IMR-90 (cell line): ENCODE measurements around the gene S100A1. TPM values are rescaled to one million over a fixed set of nuclear protein-coding genes. Genes with fewer than 3 reads are reported as not detected.
"Not testable (repeated sequence)": the region's sequence is repeated elsewhere in the genome, so short reads cannot be mapped to it uniquely, and the experiment has no call there.

Experiments used
- ATAC-seq: fragments of 200-7000 bp; cut with Tn5 transposase; 2 replicates; pipeline ENCODE4 v1.9.1; 2020; ENCODE audit warnings: low read depth, mild to moderate bottlenecking, moderate library complexity
- BruUV-seq: library from RNA; stranded (reverse); fragments of 400-500 nt; replicated peaks from 2 replicates; lab custom pipeline; 2021; lab: Mats Ljungman, UMichigan
- CTCF ChIA-PET: fragments of 300-600 bp; formaldehyde crosslinking; extraction: SDS; loops from one replicate; lab custom pipeline; 2021; ENCODE audit warnings: antibody characterized with exemption; lab: Yijun Ruan, JAX
- POLR2A ChIA-PET: fragments of 300-600 bp; sonication (Branson Sonifier 250); formaldehyde crosslinking; loops from one replicate; lab custom pipeline; 2022; ENCODE audit warnings: antibody characterized with exemption; ENCODE audit not compliant: unreplicated experiment; lab: Charles Lee
- DNase-seq: peaks from one replicate; pipeline ENCODE4 v3.0.0; 2013
- H2AFZ ChIP-seq: replicated peaks from 2 replicates; pipeline ENCODE3; 2013; ENCODE audit warnings: low read length, mild to moderate bottlenecking; ENCODE audit not compliant: poor library complexity
- H2AK5ac ChIP-seq: 2 replicates; pipeline ENCODE4 v1.6.1; 2013; ENCODE audit warnings: low read depth, low read length, inconsistent platforms
- H2AK9ac ChIP-seq: replicated peaks from 2 replicates; pipeline ENCODE3; 2013; ENCODE audit warnings: mild to moderate bottlenecking, low read depth, low read length, moderate library complexity; ENCODE audit not compliant: poor library complexity
- H2BK120ac ChIP-seq: 2 replicates; pipeline ENCODE4 v1.6.1; 2013; ENCODE audit warnings: low read depth, low read length, inconsistent platforms
- H2BK15ac ChIP-seq: 3 replicates; pipeline ENCODE4 v1.6.1; 2013; ENCODE audit warnings: low read depth, low read length, inconsistent platforms
- H2BK20ac ChIP-seq: 2 replicates; pipeline ENCODE4 v1.6.1; 2013; ENCODE audit warnings: low read depth, mild to moderate bottlenecking, inconsistent platforms, low read length, moderate library complexity
- H2BK5ac ChIP-seq: 2 replicates; pipeline ENCODE4 v1.6.1; 2013; ENCODE audit warnings: mild to moderate bottlenecking, low read depth, low read length, inconsistent platforms; ENCODE audit not compliant: poor library complexity, severe bottlenecking
- H3K14ac ChIP-seq: replicated peaks from 2 replicates; pipeline ENCODE4 v1.6.1; 2013; ENCODE audit warnings: low read depth, low read length, inconsistent platforms
- H3K18ac ChIP-seq: 2 replicates; pipeline ENCODE4 v1.6.1; 2013; ENCODE audit warnings: low read depth, low read length, control low read depth
- H3K23ac ChIP-seq: 2 replicates; pipeline ENCODE4 v1.6.1; 2013; ENCODE audit warnings: low read depth, low read length, inconsistent platforms
- H3K27ac ChIP-seq: 2 replicates; pipeline ENCODE4 v1.5.1; 2013; ENCODE audit warnings: mild to moderate bottlenecking, control low read depth, low read length; ENCODE audit not compliant: insufficient read depth
- H3K27me3 ChIP-seq: 2 replicates; pipeline ENCODE4 v1.6.1; 2013; ENCODE audit warnings: low read length; ENCODE audit not compliant: control insufficient read depth, insufficient read depth
- H3K36me3 ChIP-seq: 2 replicates; pipeline ENCODE4 v1.6.1; 2013; ENCODE audit warnings: low read length, mixed read lengths; ENCODE audit not compliant: control insufficient read depth, insufficient read depth
- H3K4ac ChIP-seq: 2 replicates; pipeline ENCODE4 v1.6.1; 2013; ENCODE audit warnings: low read depth, low read length, inconsistent platforms
- H3K4me1 ChIP-seq: 2 replicates; pipeline ENCODE4 v1.6.1; 2013; ENCODE audit warnings: low read length, mixed read lengths; ENCODE audit not compliant: control insufficient read depth, insufficient read depth
- H3K4me2 ChIP-seq: 2 replicates; pipeline ENCODE4 v1.6.1; 2013; ENCODE audit warnings: low read depth, mild to moderate bottlenecking, control low read depth, low read length, moderate library complexity
- H3K4me3 ChIP-seq: 2 replicates; pipeline ENCODE4 v1.5.1; 2013; ENCODE audit warnings: low read depth, mild to moderate bottlenecking, control low read depth, low read length, moderate library complexity; ENCODE audit not compliant: insufficient read depth
- H3K56ac ChIP-seq: 2 replicates; pipeline ENCODE4 v1.6.1; 2013; ENCODE audit warnings: low read length, inconsistent platforms; ENCODE audit not compliant: insufficient read depth; ENCODE audit errors: extremely low read depth
- H3K79me1 ChIP-seq, 2 experiments: 2 replicates each; pipeline ENCODE4 v1.6.1; 2013; ENCODE audit warnings: low read length in 2 of 2, inconsistent platforms in 1 of 2, low read depth in 1 of 2
- H3K9ac ChIP-seq: 2 replicates; pipeline ENCODE4 v1.6.1; 2013; ENCODE audit warnings: low read depth, low read length, control low read depth
- H3K9me1 ChIP-seq: 2 replicates; pipeline ENCODE4 v1.6.1; 2013; ENCODE audit warnings: low read length, inconsistent platforms; ENCODE audit not compliant: insufficient read depth
- H3K9me3 ChIP-seq: 2 replicates; pipeline ENCODE4 v1.6.1; 2013; ENCODE audit warnings: low read length; ENCODE audit not compliant: control insufficient read depth, insufficient read depth
- H4K20me1 ChIP-seq: 2 replicates; pipeline ENCODE4 v1.6.1; 2013; ENCODE audit warnings: low read length, inconsistent platforms; ENCODE audit not compliant: insufficient read depth
- H4K5ac ChIP-seq: 2 replicates; pipeline ENCODE4 v1.6.1; 2013; ENCODE audit warnings: mild to moderate bottlenecking, low read depth, low read length, control low read depth
- H4K8ac ChIP-seq, 2 experiments: 2 replicates each; pipeline ENCODE4 v1.6.1; 2013; ENCODE audit warnings: low read depth in 2 of 2, low read length in 2 of 2, control low read depth in 1 of 2, inconsistent platforms in 1 of 2
- H4K91ac ChIP-seq: 2 replicates; pipeline ENCODE4 v1.6.1; 2013; ENCODE audit warnings: low read depth, low read length, inconsistent platforms; ENCODE audit not compliant: insufficient read depth
- WGBS, 2 experiments: methylation state at CpG; one replicate each; pipeline versions ENCODE4 v1.1.5 to v1.1.7; 2013; ENCODE audit warnings: missing lambda C conversion rate in 2 of 2; ENCODE audit not compliant: insufficient read length in 1 of 2; ENCODE audit errors: extremely low coverage in 2 of 2; 5-methylcytosine and 5-hydroxymethylcytosine counted together
- dilution Hi-C: fragments of 300-500 bp; cut with HindIII; formaldehyde crosslinking; loops from one replicate; pipeline ENCODE4 v1.14.3; 2018; ENCODE audit warnings: low sequenced_read_pairs; ENCODE audit not compliant: unreplicated experiment
- in situ Hi-C: fragments of 300-500 bp; cut with MboI; formaldehyde crosslinking; loops from 3 replicates; pipeline ENCODE4 v1.14.3; 2019; ENCODE audit warnings: low sequenced_read_pairs, inconsistent platforms, mixed read lengths
- intact Hi-C: fragments of 100-400 bp; cut with micrococcal nuclease; formaldehyde crosslinking; loops from 2 replicates; pipeline ENCODE4 v1.10.0; 2022
- polyA plus RNA-seq, 3 experiments: library from polyadenylated mRNA; depleted of rRNA; stranded (reverse); fragments of >200 nt; gene quantifications; 2 replicates each; pipeline ENCODE4 v1.2.3, GENCODE V29; 2012; ENCODE audit warnings: low replicate concordance in 1 of 3
- total RNA-seq: library from RNA; depleted of rRNA; stranded (reverse); fragments of >200 nt; gene quantifications from 2 replicates; pipeline ENCODE4 v1.2.3, GENCODE V29; 2012

The S100A1 gene
- total and polyA plus RNA-seq, 2 of the 4 experiments (the other 2 are of a cell fraction), result 0.18 to 0.29 TPM

DNA sequence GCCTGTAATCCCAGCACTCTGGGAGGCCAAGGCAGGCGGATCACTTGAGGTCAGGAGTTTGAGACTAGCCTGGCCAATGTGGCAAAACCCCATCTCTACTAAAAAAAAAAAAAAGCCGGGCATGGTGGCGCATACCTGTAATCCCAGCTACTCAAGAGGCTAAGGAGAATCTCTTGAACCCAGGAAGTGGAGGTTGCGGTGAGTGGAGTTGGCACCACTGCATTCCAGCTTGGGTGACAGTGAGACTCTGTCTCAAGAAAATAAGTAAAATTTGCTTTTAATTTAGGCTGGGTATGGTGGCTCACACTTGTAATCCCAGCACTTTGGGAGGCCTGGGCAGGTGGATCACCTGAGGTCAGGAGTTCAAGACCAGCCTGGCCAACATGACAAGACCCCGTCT lies 12.0 kb downstream of the S100A1 start:
- WGBS, 2 experiments, result no CpG with 5 or more reads among the region's 5 CpGs
- H3K4me3 ChIP-seq, H2AFZ ChIP-seq, H3K4ac ChIP-seq, H3K9me3 ChIP-seq, H3K9me1 ChIP-seq, H3K27ac ChIP-seq, H2BK15ac ChIP-seq, dilution Hi-C loops, H3K56ac ChIP-seq, H3K18ac ChIP-seq, H3K9ac ChIP-seq, H3K4me2 ChIP-seq, H3K27me3 ChIP-seq, H2AK5ac ChIP-seq, BruUV-seq, H3K23ac ChIP-seq, H3K4me1 ChIP-seq, H2BK5ac ChIP-seq, ATAC-seq, H2AK9ac ChIP-seq, H2BK20ac ChIP-seq, DNase-seq, H2BK120ac ChIP-seq, intact Hi-C loops, H4K8ac ChIP-seq, H4K91ac ChIP-seq, H4K5ac ChIP-seq, H3K14ac ChIP-seq: not testable (repeated sequence)
- Histone ChIP-seq H3K36me3 (peaks cover 62% of the 10 kb centered on the region), H4K20me1 (peaks cover 27% of the 10 kb centered on the region), H3K79me1 (peaks cover 43 to 81% of the 10 kb centered on the region in 2 experiments)
- ChIA-PET CTCF (interaction anchor here (1.1 kb wide), 1 partner anchor 68 kb away, joined by 3 read pairs; no protein-coding TSS in a partner anchor), POLR2A (interaction anchor here (0.7 kb wide), 1 partner anchor 518 kb away, joined by 9 read pairs; no protein-coding TSS in a partner anchor)
- in situ Hi-C loops, result loop anchor here (10.0 kb wide), 1 partner anchor 125 kb away; no protein-coding TSS in a partner anchor
